Gastroesophageal sphincter (tissue), 3 donors: Measurements from ENCODE around the gene PPARA.

Source experiments
- CTCF ChIP-seq, 4 experiments: fragments of 200-600 bp in 2 of 4; fragments of 450-650 bp in 2 of 4; sonication (generic) in 1 of 4; IDR thresholded peaks; one replicate each; pipeline ENCODE4 v1.5.1; 2017 to 2019; ENCODE audit warnings: antibody characterized with exemption in 4 of 4, mild to moderate bottlenecking in 2 of 4, moderate library complexity in 2 of 4
- EP300 ChIP-seq: sonication (generic); formaldehyde crosslinking; IDR thresholded peaks from one replicate; pipeline ENCODE4 v1.6.1; 2017; ENCODE audit warnings: antibody characterized with exemption, mild to moderate bottlenecking
- POLR2A ChIP-seq, 2 donors: fragments of 450-650 bp; IDR thresholded peaks; one replicate each; pipeline ENCODE4 v1.6.1; 2017; ENCODE audit warnings: antibody characterized with exemption in 2 of 2, mild to moderate bottlenecking in 2 of 2, moderate library complexity in 1 of 2
- POLR2AphosphoS5 ChIP-seq: sonication (generic); formaldehyde crosslinking; IDR thresholded peaks from one replicate; pipeline ENCODE4 v1.6.1; 2017; ENCODE audit warnings: antibody characterized with exemption

GRCh38 chr22:46196278-46196677, 46.0 kb downstream of the PPARA start:
- TF ChIP-seq CTCF (IDR thresholded peaks at IDR 0.05) (no peak), POLR2A (IDR thresholded peaks at IDR 0.05) (no peak), POLR2AphosphoS5 (no peak), EP300 (no peak)
